ENCODE measurements around the gene CLSTN3. TPM values are rescaled to one million over a fixed set of nuclear protein-coding genes. Genes with fewer than 3 reads are reported as not detected.

CLSTN3 gene
- polyA plus RNA-seq, 2 of the 4 experiments (the other 2 are of a cell fraction): 17.4 to 24.9 TPM

DNA sequence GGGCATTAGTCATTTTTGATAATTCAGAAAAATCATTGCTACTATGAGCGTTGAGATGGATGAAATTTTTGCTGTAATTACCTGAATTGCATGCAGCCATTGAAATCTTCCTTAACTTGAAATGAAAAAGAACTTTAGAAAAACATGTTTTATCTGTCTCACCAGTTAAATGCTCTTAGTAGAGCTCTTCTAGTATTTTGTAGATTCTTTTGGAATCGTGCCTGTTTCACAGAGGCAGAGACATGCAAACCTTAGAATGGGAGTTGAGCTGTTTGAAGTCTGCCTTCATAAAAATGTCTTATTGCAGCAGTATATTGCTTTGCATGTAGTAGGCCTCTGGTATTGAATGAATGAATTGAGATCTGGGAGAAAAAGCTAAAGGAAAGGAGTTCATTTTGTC lies 63.5 kb downstream of the CLSTN3 start:
- CTCF ChIA-PET: interaction anchor here (0.9 to 1.2 kb wide), 2 partner anchors 12 to 51 kb away, joined by 3 to 5 read pairs; no protein-coding TSS in a partner anchor
- DNase-seq (ENCODE audit: low read depth in 1 of 2, low spot score in 1 of 2) (no peak), ATAC-seq (no peak), FAIRE-seq (no peak)
- H3K27ac ChIP-seq: no peak overlapping the region
- 95% methylated on average over 2 of the region's 2 CpGs for WGBS (ENCODE audit: missing lambda C conversion rate)
- TF ChIP-seq RAD21 (conservative IDR thresholded peaks at IDR 0.05 in 1 of 2, IDR thresholded peaks at IDR 0.05 in 1 of 2) (no peak), HEYL (CRISPR knock-in tag; IDR thresholded peaks at IDR 0.05) (no peak), CHD2 (IDR thresholded peaks at IDR 0.05; ENCODE audit: low read length, partially characterized antibody) (no peak), EP300 (IDR thresholded peaks at IDR 0.05) (no peak)
- H3K4me2 ChIP-seq: no peak overlapping the region
- H3K9me3 ChIP-seq: no peaks in the 10 kb centered on the region
- H3K4me3 ChIP-seq: no peak overlapping the region
- POLR2A ChIA-PET: no interaction called here
- H3K4me1 ChIP-seq: peaks cover 13% of the 10 kb centered on the region; the same call in 2 of the 3 replicates

DNA sequence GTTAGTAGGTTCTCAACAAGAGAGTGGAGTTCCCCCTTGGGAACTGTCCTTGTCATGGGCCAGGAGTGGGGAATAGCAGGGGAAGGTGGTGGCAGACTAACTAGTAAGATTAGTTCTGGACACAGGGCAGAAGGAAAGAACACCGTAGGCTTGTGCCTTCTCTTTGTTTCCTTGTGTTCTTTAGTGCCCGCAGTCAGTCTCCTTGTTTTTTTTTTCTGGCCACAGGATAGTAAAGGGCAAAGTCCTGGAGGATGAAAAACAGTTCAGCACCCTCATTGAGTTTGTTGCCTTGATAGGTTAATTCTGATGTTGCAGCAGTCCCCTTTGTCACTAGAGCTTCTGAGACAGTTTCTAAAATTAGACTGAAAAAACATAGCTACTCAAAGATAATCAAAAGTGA lies 67.7 kb downstream of the CLSTN3 start:
- Histone ChIP-seq H3K4me2 (no peak overlapping the region), H3K4me3 (no peak overlapping the region), H3K9me3 (no peaks in the 10 kb centered on the region), H3K4me1 (no peaks in the 10 kb centered on the region), H3K27ac (no peak overlapping the region)
- ATAC-seq (no peak; a peak in 1 of 6 replicates), FAIRE-seq (no peak), DNase-seq (ENCODE audit: low read depth in 1 of 2, low spot score in 1 of 2) (no peak)
- TF ChIP-seq SREBF2 (IDR thresholded peaks at IDR 0.05) (no peak), HDAC2 (IDR thresholded peaks at IDR 0.05) (no peak), RARB (CRISPR knock-in tag; IDR thresholded peaks at IDR 0.05) (no peak), CHD2 (IDR thresholded peaks at IDR 0.05; ENCODE audit: low read length, partially characterized antibody) (no peak), EHF (CRISPR knock-in tag; IDR thresholded peaks at IDR 0.05) (no peak), TFCP2L1 (CRISPR knock-in tag; IDR thresholded peaks at IDR 0.05) (no peak), NFE2L2 (conservative IDR thresholded peaks at IDR 0.05; ENCODE audit: low read length) (no peak), NPAS2 (CRISPR knock-in tag; IDR thresholded peaks at IDR 0.05; ENCODE audit: borderline replicate concordance) (no peak), FOSB (CRISPR knock-in tag; IDR thresholded peaks at IDR 0.05) (no peak), PHF8 (IDR thresholded peaks at IDR 0.05; ENCODE audit: borderline replicate concordance, low read depth) (no peak), TP53 (CRISPR knock-in tag; IDR thresholded peaks at IDR 0.05) (no peak), ZSCAN20 (CRISPR knock-in tag; IDR thresholded peaks at IDR 0.05) (no peak), HEYL (CRISPR knock-in tag; IDR thresholded peaks at IDR 0.05) (no peak), MAZ (IDR thresholded peaks at IDR 0.05; ENCODE audit: borderline replicate concordance, low read depth, low read length) (no peak), SMC3 (IDR thresholded peaks at IDR 0.05) (no peak)
- TF ChIP-seq, protein P1, sequence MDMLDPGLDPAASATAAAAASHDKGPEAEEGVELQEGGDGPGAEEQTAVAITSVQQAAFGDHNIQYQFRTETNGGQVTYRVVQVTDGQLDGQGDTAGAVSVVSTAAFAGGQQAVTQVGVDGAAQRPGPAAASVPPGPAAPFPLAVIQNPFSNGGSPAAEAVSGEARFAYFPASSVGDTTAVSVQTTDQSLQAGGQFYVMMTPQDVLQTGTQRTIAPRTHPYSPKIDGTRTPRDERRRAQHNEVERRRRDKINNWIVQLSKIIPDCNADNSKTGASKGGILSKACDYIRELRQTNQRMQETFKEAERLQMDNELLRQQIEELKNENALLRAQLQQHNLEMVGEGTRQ (IDR thresholded peaks at IDR 0.05): no peak
- TF ChIP-seq, protein P2, sequence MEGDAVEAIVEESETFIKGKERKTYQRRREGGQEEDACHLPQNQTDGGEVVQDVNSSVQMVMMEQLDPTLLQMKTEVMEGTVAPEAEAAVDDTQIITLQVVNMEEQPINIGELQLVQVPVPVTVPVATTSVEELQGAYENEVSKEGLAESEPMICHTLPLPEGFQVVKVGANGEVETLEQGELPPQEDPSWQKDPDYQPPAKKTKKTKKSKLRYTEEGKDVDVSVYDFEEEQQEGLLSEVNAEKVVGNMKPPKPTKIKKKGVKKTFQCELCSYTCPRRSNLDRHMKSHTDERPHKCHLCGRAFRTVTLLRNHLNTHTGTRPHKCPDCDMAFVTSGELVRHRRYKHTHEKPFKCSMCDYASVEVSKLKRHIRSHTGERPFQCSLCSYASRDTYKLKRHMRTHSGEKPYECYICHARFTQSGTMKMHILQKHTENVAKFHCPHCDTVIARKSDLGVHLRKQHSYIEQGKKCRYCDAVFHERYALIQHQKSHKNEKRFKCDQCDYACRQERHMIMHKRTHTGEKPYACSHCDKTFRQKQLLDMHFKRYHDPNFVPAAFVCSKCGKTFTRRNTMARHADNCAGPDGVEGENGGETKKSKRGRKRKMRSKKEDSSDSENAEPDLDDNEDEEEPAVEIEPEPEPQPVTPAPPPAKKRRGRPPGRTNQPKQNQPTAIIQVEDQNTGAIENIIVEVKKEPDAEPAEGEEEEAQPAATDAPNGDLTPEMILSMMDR (IDR thresholded peaks at IDR 0.05): no peak
- TF ChIP-seq, protein P3, sequence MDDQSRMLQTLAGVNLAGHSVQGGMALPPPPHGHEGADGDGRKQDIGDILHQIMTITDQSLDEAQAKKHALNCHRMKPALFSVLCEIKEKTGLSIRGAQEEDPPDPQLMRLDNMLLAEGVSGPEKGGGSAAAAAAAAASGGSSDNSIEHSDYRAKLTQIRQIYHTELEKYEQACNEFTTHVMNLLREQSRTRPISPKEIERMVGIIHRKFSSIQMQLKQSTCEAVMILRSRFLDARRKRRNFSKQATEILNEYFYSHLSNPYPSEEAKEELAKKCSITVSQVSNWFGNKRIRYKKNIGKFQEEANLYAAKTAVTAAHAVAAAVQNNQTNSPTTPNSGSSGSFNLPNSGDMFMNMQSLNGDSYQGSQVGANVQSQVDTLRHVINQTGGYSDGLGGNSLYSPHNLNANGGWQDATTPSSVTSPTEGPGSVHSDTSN (IDR thresholded peaks at IDR 0.05): no peak
- TF ChIP-seq, protein P4, sequence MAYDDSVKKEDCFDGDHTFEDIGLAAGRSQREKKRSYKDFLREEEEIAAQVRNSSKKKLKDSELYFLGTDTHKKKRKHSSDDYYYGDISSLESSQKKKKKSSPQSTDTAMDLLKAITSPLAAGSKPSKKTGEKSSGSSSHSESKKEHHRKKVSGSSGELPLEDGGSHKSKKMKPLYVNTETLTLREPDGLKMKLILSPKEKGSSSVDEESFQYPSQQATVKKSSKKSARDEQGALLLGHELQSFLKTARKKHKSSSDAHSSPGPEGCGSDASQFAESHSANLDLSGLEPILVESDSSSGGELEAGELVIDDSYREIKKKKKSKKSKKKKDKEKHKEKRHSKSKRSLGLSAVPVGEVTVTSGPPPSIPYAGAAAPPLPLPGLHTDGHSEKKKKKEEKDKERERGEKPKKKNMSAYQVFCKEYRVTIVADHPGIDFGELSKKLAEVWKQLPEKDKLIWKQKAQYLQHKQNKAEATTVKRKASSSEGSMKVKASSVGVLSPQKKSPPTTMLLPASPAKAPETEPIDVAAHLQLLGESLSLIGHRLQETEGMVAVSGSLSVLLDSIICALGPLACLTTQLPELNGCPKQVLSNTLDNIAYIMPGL (CRISPR knock-in tag; IDR thresholded peaks at IDR 0.05; ENCODE audit: borderline replicate concordance): no peak
- CTCF ChIA-PET: interaction anchor here (1.3 kb wide), 1 partner anchor 9 kb away, joined by 3 read pairs; no protein-coding TSS in a partner anchor
- WGBS (ENCODE audit: missing lambda C conversion rate): 52% methylated on average over 2 of the region's 2 CpGs
- POLR2A ChIA-PET: no interaction called here
